Measurements from ENCODE around the gene WDR59.
"Not testable (repeated sequence)": the region's sequence is repeated elsewhere in the genome, so short reads cannot be mapped to it uniquely, and the experiment has no call there.

Gene WDR59, protein sequence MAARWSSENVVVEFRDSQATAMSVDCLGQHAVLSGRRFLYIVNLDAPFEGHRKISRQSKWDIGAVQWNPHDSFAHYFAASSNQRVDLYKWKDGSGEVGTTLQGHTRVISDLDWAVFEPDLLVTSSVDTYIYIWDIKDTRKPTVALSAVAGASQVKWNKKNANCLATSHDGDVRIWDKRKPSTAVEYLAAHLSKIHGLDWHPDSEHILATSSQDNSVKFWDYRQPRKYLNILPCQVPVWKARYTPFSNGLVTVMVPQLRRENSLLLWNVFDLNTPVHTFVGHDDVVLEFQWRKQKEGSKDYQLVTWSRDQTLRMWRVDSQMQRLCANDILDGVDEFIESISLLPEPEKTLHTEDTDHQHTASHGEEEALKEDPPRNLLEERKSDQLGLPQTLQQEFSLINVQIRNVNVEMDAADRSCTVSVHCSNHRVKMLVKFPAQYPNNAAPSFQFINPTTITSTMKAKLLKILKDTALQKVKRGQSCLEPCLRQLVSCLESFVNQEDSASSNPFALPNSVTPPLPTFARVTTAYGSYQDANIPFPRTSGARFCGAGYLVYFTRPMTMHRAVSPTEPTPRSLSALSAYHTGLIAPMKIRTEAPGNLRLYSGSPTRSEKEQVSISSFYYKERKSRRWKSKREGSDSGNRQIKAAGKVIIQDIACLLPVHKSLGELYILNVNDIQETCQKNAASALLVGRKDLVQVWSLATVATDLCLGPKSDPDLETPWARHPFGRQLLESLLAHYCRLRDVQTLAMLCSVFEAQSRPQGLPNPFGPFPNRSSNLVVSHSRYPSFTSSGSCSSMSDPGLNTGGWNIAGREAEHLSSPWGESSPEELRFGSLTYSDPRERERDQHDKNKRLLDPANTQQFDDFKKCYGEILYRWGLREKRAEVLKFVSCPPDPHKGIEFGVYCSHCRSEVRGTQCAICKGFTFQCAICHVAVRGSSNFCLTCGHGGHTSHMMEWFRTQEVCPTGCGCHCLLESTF

GRCh38 chr16:74984529-74985296 is at the start of gene WDR59:
Gene WDR59 (minus strand): TSS chr16:74985123. CDS start chr16:74985017, 106 bp downstream.
- Histone ChIP-seq H3K27ac (ENCODE audit: low read depth in 2 of 2, low read length in 2 of 2) (peak within 1 kb of the TSS; percentile 14 to 67), H3K9me3 (ENCODE audit: control insufficient read depth in 2 of 2, low read length in 2 of 2) (no peaks in the 10 kb centered on the region), H3K4me3 (ENCODE audit: low read length in 2 of 2) (peak within 1 kb of the TSS; percentile 97 to 100), H3K9ac (ENCODE audit: low read depth in 1 of 2, low read length in 2 of 2) (peak within 1 kb of the TSS; percentile 92 to 95), H3K36me3 (ENCODE audit: control insufficient read depth in 2 of 2, insufficient read depth in 2 of 2, low read length in 2 of 2) (no peaks in the 10 kb centered on the region), H3K4me1 (ENCODE audit: control insufficient read depth in 2 of 2, insufficient read depth in 2 of 2, low read length in 2 of 2) (peaks cover 2 to 3% of the 10 kb centered on the region in 2 donors), H3K27me3 (ENCODE audit: control insufficient read depth in 2 of 2, insufficient read depth in 2 of 2, low read length in 2 of 2) (no peaks in the 10 kb centered on the region)

DNA sequence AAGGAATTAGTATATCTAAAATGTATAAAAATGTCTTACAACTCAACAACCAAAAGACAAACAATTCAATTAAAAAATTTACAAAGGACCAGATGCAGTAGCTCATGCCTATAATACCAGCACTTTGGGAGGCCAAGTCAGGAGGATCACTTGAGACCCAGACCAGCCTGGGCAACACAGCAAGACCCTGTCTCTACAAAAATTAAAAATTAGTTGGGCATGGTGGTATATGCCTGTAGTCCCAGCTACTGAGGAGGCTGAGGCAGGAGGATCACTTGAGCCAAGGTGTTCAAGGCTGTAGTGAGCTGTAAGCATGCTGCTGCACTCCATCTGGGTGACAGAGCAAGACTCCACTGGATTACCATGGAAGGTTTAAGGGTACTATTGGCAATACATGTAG is 47.7 kb upstream of the WDR59 start:
- Histone ChIP-seq H3K9me3 (ENCODE audit: control insufficient read depth in 2 of 2, low read length in 2 of 2) (no peaks in the 10 kb centered on the region), H3K36me3 (ENCODE audit: control insufficient read depth in 2 of 2, insufficient read depth in 2 of 2, low read length in 2 of 2) (no peaks in the 10 kb centered on the region), H3K27me3 (ENCODE audit: control insufficient read depth in 2 of 2, insufficient read depth in 2 of 2, low read length in 2 of 2) (no peaks in the 10 kb centered on the region), H3K27ac (ENCODE audit: low read depth in 2 of 2, low read length in 2 of 2) (no peak overlapping the region), H3K4me3 (ENCODE audit: low read length in 2 of 2) (no peak overlapping the region), H3K4me1 (ENCODE audit: control insufficient read depth in 2 of 2, insufficient read depth in 2 of 2, low read length in 2 of 2) (no peaks in the 10 kb centered on the region), H3K9ac (ENCODE audit: low read depth in 1 of 2, low read length in 2 of 2) (no peak overlapping the region)

- Histone ChIP-seq H3K36me3 (ENCODE audit: control insufficient read depth in 2 of 2, insufficient read depth in 2 of 2, low read length in 2 of 2) (no peaks in the 10 kb centered on the region), H3K27me3 (ENCODE audit: control insufficient read depth in 2 of 2, insufficient read depth in 2 of 2, low read length in 2 of 2) (no peaks in the 10 kb centered on the region), H3K9me3 (ENCODE audit: control insufficient read depth in 2 of 2, low read length in 2 of 2) (no peaks in the 10 kb centered on the region), H3K4me1 (ENCODE audit: control insufficient read depth in 2 of 2, insufficient read depth in 2 of 2, low read length in 2 of 2) (no peaks in the 10 kb centered on the region), H3K27ac (ENCODE audit: low read depth in 2 of 2, low read length in 2 of 2) (no peak overlapping the region), H3K9ac (ENCODE audit: low read depth in 1 of 2, low read length in 2 of 2) (no peak overlapping the region), H3K4me3 (ENCODE audit: low read length in 2 of 2) (no peak overlapping the region)
These were observed 44.9 kb upstream of the WDR59 start for GRCh38 chr16:75029854-75030253.

- no peaks in the 10 kb centered on the region for H3K9me3 ChIP-seq (ENCODE audit: control insufficient read depth in 2 of 2, low read length in 2 of 2)
- no peak overlapping the region for H3K9ac ChIP-seq (ENCODE audit: low read depth in 1 of 2, low read length in 2 of 2)
- no peaks in the 10 kb centered on the region for H3K36me3 ChIP-seq (ENCODE audit: control insufficient read depth in 2 of 2, insufficient read depth in 2 of 2, low read length in 2 of 2)
- no peak overlapping the region for H3K4me3 ChIP-seq (ENCODE audit: low read length in 2 of 2)
- H3K4me1 ChIP-seq (ENCODE audit: control insufficient read depth in 2 of 2, insufficient read depth in 2 of 2, low read length in 2 of 2): peaks cover 3 to 5% of the 10 kb centered on the region in 2 donors
- H3K27me3 ChIP-seq (ENCODE audit: control insufficient read depth in 2 of 2, insufficient read depth in 2 of 2, low read length in 2 of 2): no peaks in the 10 kb centered on the region
- H3K27ac ChIP-seq (ENCODE audit: low read depth in 2 of 2, low read length in 2 of 2): no peak overlapping the region
These were observed 43.7 kb upstream of the WDR59 start for GRCh38 chr16:75028544-75029135.

DNA sequence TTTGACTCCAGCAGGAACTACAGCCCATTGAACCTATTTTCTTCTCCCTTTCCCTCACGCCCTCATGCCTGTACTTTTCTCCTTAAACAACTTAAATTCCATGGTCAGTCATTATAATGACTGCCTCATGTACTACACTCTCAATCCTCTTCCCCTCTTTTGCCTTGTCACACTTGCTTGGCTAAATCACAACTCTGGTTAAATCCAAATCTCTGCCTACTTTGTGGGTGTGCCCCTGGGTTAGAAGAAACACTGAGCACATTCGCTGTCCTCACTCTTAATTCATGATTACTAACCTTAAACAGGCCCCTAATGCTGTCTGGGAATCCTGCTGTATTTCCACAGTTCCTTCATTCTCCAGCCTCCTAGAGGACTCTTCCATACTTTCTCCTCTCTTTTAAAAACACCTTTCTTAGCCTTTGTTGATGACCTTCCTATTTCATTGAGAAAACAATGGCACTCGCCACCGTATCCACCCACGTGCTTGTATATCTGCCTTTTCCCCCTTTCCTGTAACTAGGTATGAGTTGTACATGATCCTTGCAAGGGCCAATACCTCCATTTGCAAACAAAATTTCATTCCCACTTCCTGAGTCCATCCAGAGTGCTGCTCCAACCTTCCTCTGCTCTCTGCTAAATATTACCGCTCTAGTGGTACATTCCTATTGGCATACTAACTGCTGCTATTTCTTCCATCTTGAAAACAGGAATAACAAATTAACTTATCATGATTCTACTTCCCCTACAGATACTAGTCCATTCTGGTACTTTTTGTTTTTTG is 42.8 kb upstream of the WDR59 start:
- no peak overlapping the region for H3K27ac ChIP-seq (ENCODE audit: low read depth in 2 of 2, low read length in 2 of 2)
- H3K9ac ChIP-seq (ENCODE audit: low read depth in 1 of 2, low read length in 2 of 2): no peak overlapping the region
- no peak overlapping the region for H3K4me3 ChIP-seq (ENCODE audit: low read length in 2 of 2)
- peaks cover 3 to 5% of the 10 kb centered on the region in 2 donors for H3K4me1 ChIP-seq (ENCODE audit: control insufficient read depth in 2 of 2, insufficient read depth in 2 of 2, low read length in 2 of 2)
- no peaks in the 10 kb centered on the region for H3K36me3 ChIP-seq (ENCODE audit: control insufficient read depth in 2 of 2, insufficient read depth in 2 of 2, low read length in 2 of 2)
- no peaks in the 10 kb centered on the region for H3K27me3 ChIP-seq (ENCODE audit: control insufficient read depth in 2 of 2, insufficient read depth in 2 of 2, low read length in 2 of 2)
- no peaks in the 10 kb centered on the region for H3K9me3 ChIP-seq (ENCODE audit: control insufficient read depth in 2 of 2, low read length in 2 of 2)

DNA sequence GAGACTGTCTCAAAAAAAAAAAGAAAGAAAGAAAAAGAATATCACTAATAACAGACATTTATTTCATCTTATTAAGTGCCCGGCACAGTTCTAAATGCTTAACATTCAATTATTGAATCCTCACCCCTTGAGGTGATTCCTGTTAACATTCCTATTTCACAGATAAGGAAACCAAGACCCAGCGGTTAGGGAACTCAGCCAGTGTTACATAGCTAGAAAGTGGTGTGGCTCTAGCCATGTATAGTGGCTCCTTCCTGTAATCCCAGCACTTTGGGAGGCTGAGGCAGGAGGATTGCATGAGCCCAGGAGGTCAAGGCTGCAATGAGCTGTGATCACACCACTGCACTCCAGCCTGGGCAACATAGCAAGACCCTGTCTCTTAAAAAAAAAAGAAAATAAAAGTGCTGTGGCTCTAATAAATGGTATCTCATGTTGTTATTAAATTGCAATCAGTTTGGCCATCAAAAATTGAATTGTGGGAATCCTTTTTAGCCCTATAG is 42.0 kb upstream of the WDR59 start:
- Histone ChIP-seq H3K27ac (ENCODE audit: low read depth in 2 of 2, low read length in 2 of 2) (peak overlapping the region in 1 of 2 donors; percentile 17), H3K4me1 (ENCODE audit: control insufficient read depth in 2 of 2, insufficient read depth in 2 of 2, low read length in 2 of 2) (peaks cover 3 to 5% of the 10 kb centered on the region in 2 donors), H3K36me3 (ENCODE audit: control insufficient read depth in 2 of 2, insufficient read depth in 2 of 2, low read length in 2 of 2) (no peaks in the 10 kb centered on the region), H3K9me3 (ENCODE audit: control insufficient read depth in 2 of 2, low read length in 2 of 2) (no peaks in the 10 kb centered on the region), H3K4me3 (ENCODE audit: low read length in 2 of 2) (no peak overlapping the region), H3K27me3 (ENCODE audit: control insufficient read depth in 2 of 2, insufficient read depth in 2 of 2, low read length in 2 of 2) (no peaks in the 10 kb centered on the region), H3K9ac (ENCODE audit: low read depth in 1 of 2, low read length in 2 of 2) (no peak overlapping the region)

DNA sequence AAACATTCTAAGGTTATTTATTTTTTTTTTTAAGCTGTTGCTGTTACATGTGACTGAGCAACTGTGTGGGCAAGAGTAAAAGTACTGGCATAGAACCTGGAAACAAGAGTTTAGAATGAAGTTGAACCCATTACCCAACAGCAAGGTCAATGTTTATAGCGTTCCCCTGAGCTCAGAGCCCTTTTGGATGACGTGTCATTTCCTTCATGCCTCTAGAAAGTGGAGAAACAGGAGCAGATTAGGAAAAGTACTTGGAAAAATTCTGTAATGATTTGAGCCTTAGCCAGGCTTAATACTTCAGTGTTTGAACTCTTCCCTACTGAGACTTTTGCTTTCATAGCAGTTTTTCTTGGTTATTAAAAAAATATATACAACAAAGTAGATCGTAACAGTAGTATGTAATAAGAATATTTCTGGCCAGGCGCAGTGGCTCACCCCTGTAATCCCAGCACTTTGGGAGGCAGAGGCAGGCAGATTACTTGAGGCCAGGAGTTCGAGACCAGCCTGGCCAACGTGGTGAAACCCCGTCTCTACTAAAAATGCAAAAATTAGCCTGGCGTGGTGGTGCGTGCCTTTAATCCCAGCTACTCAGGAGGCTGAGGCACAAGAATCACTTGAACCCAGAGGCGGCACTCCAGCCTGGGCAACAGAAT is 41.4 kb upstream of the WDR59 start:
- H3K4me3 ChIP-seq (ENCODE audit: low read length in 2 of 2): not testable (repeated sequence)
- H3K27ac ChIP-seq (ENCODE audit: low read depth in 2 of 2, low read length in 2 of 2): peak overlapping the region in 1 of 2 donors; percentile 66

GRCh38 chr16:75025761-75026160 is 40.8 kb upstream of the WDR59 start:
- Histone ChIP-seq H3K9ac (ENCODE audit: low read depth in 1 of 2, low read length in 2 of 2) (no peak overlapping the region), H3K9me3 (ENCODE audit: control insufficient read depth in 2 of 2, low read length in 2 of 2) (peaks cover 0 to 4% of the 10 kb centered on the region in 2 donors), H3K27ac (ENCODE audit: low read depth in 2 of 2, low read length in 2 of 2) (peak overlapping the region in 1 of 2 donors; percentile 66), H3K27me3 (ENCODE audit: control insufficient read depth in 2 of 2, insufficient read depth in 2 of 2, low read length in 2 of 2) (no peaks in the 10 kb centered on the region), H3K36me3 (ENCODE audit: control insufficient read depth in 2 of 2, insufficient read depth in 2 of 2, low read length in 2 of 2) (no peaks in the 10 kb centered on the region), H3K4me1 (ENCODE audit: control insufficient read depth in 2 of 2, insufficient read depth in 2 of 2, low read length in 2 of 2) (peaks cover 3 to 5% of the 10 kb centered on the region in 2 donors), H3K4me3 (ENCODE audit: low read length in 2 of 2) (no peak overlapping the region)

More for the DNA sequence above, 41.4 kb upstream of the WDR59 start:
- H3K27me3 ChIP-seq (ENCODE audit: control insufficient read depth in 2 of 2, insufficient read depth in 2 of 2, low read length in 2 of 2); H3K9me3 ChIP-seq (ENCODE audit: control insufficient read depth in 2 of 2, low read length in 2 of 2); H3K36me3 ChIP-seq (ENCODE audit: control insufficient read depth in 2 of 2, insufficient read depth in 2 of 2, low read length in 2 of 2); H3K9ac ChIP-seq (ENCODE audit: low read depth in 1 of 2, low read length in 2 of 2); H3K4me1 ChIP-seq (ENCODE audit: control insufficient read depth in 2 of 2, insufficient read depth in 2 of 2, low read length in 2 of 2): not testable (repeated sequence)

All from mucosa of rectum (tissue), 2 donors.